HEK293 (cell line): ENCODE measurements around the gene LRRC8D.

ENCODE experiments used
- KLF8 ChIP-seq: fragments of 450-650 bp; formaldehyde crosslinking; IDR thresholded peaks from 2 replicates; pipeline ENCODE4 v1.5.1; 2016; ENCODE audit warnings: missing biosample characterization, missing genetic modification characterization
- PRDM1 ChIP-seq: fragments of 450-650 bp; formaldehyde crosslinking; IDR thresholded peaks from 2 replicates; pipeline ENCODE4; 2016; ENCODE audit warnings: missing biosample characterization, missing genetic modification characterization
- SETDB1 ChIP-seq: IDR thresholded peaks from one replicate; pipeline ENCODE4 v1.6.1; 2017; ENCODE audit warnings: mild to moderate bottlenecking, low read length, moderate library complexity, mixed read lengths; ENCODE audit not compliant: insufficient read length
- YY2 ChIP-seq: fragments of 450-650 bp; formaldehyde crosslinking; IDR thresholded peaks from 2 replicates; pipeline ENCODE4 v1.5.1; 2016; ENCODE audit warnings: missing biosample characterization, missing genetic modification characterization
- ZBTB1 ChIP-seq: fragments of 450-650 bp; formaldehyde crosslinking; IDR thresholded peaks from 2 replicates; pipeline ENCODE4 v1.5.1; 2016; ENCODE audit warnings: missing biosample characterization, missing genetic modification characterization
- ZBTB20 ChIP-seq: fragments of 450-650 bp; formaldehyde crosslinking; IDR thresholded peaks from 2 replicates; pipeline ENCODE4 v1.5.1; 2016; ENCODE audit warnings: missing biosample characterization, missing genetic modification characterization
- ZBTB8A ChIP-seq: fragments of 450-650 bp; formaldehyde crosslinking; IDR thresholded peaks from 2 replicates; pipeline ENCODE4 v1.5.1; 2016; ENCODE audit warnings: missing biosample characterization, missing genetic modification characterization
- ZFHX2 ChIP-seq: fragments of 450-650 bp; formaldehyde crosslinking; conservative IDR thresholded peaks from 2 replicates; pipeline ENCODE4 v1.5.1; 2016; ENCODE audit warnings: missing biosample characterization, missing genetic modification characterization
- ZNF18 ChIP-seq: fragments of 450-650 bp; formaldehyde crosslinking; IDR thresholded peaks from 2 replicates; pipeline ENCODE4 v1.5.1; 2016; ENCODE audit warnings: missing biosample characterization, missing genetic modification characterization
- ZNF2 ChIP-seq: fragments of 450-650 bp; formaldehyde crosslinking; IDR thresholded peaks from 2 replicates; pipeline ENCODE4 v1.5.1; 2016; ENCODE audit warnings: missing biosample characterization, missing genetic modification characterization
- ZNF214 ChIP-seq: fragments of 450-650 bp; formaldehyde crosslinking; IDR thresholded peaks from 2 replicates; pipeline ENCODE4 v1.5.1; 2017; ENCODE audit warnings: missing biosample characterization, mild to moderate bottlenecking, missing genetic modification characterization, borderline replicate concordance
- ZNF23 ChIP-seq: fragments of 450-650 bp; formaldehyde crosslinking; IDR thresholded peaks from 2 replicates; pipeline ENCODE4 v1.5.1; 2016; ENCODE audit warnings: missing biosample characterization, missing genetic modification characterization, borderline replicate concordance
- ZNF266 ChIP-seq: fragments of 450-650 bp; formaldehyde crosslinking; IDR thresholded peaks from 2 replicates; pipeline ENCODE4 v1.5.1; 2016; ENCODE audit warnings: missing biosample characterization, missing genetic modification characterization, low read depth
- ZNF335 ChIP-seq: fragments of 450-650 bp; formaldehyde crosslinking; conservative IDR thresholded peaks from 2 replicates; pipeline ENCODE4 v1.5.1; 2016; ENCODE audit warnings: missing biosample characterization, missing genetic modification characterization
- ZNF488 ChIP-seq: fragments of 450-650 bp; formaldehyde crosslinking; IDR thresholded peaks from 2 replicates; pipeline ENCODE4 v1.5.1; 2016; ENCODE audit warnings: missing biosample characterization, missing genetic modification characterization
- ZNF549 ChIP-seq: fragments of 450-650 bp; IDR thresholded peaks from 2 replicates; pipeline ENCODE4 v1.5.1; 2018; ENCODE audit warnings: missing biosample characterization, missing genetic modification characterization, mild to moderate bottlenecking, inconsistent platforms, moderate library complexity
- ZNF561 ChIP-seq: fragments of 450-650 bp; IDR thresholded peaks from 2 replicates; pipeline ENCODE4 v1.5.1; 2018; ENCODE audit warnings: missing biosample characterization, missing genetic modification characterization, borderline replicate concordance
- ZNF571 ChIP-seq: fragments of 450-650 bp; formaldehyde crosslinking; IDR thresholded peaks from 2 replicates; pipeline ENCODE4 v1.5.0; 2017; ENCODE audit warnings: missing biosample characterization, missing genetic modification characterization
- ZNF660 ChIP-seq: fragments of 450-650 bp; IDR thresholded peaks from 2 replicates; pipeline ENCODE4 v1.5.1; 2018; ENCODE audit warnings: missing biosample characterization, mild to moderate bottlenecking, missing genetic modification characterization
- ZSCAN16 ChIP-seq: fragments of 450-650 bp; formaldehyde crosslinking; IDR thresholded peaks from 2 replicates; pipeline ENCODE4 v1.5.1; 2016; ENCODE audit warnings: missing biosample characterization, missing genetic modification characterization
- ZSCAN23 ChIP-seq: fragments of 450-650 bp; formaldehyde crosslinking; IDR thresholded peaks from 2 replicates; pipeline ENCODE4 v1.5.1; 2016; ENCODE audit warnings: missing biosample characterization, missing genetic modification characterization
- ZXDB ChIP-seq: fragments of 450-650 bp; formaldehyde crosslinking; IDR thresholded peaks from 2 replicates; pipeline ENCODE4 v1.5.1; 2016; ENCODE audit warnings: missing biosample characterization, missing genetic modification characterization
- TF ChIP-seq, protein P1 (sequence below): fragments of 450-650 bp; formaldehyde crosslinking; IDR thresholded peaks from 2 replicates; pipeline ENCODE4 v1.5.1; 2016; ENCODE audit warnings: missing biosample characterization, missing genetic modification characterization
- TF ChIP-seq, protein P2 (sequence below): fragments of 450-650 bp; formaldehyde crosslinking; IDR thresholded peaks from 2 replicates; pipeline ENCODE4 v1.5.1; 2016; ENCODE audit warnings: missing biosample characterization, missing genetic modification characterization
- TF ChIP-seq, protein P3 (sequence below): fragments of 450-650 bp; formaldehyde crosslinking; IDR thresholded peaks from 2 replicates; pipeline ENCODE4 v1.5.1; 2016; ENCODE audit warnings: missing biosample characterization, missing genetic modification characterization

The LRRC8D gene

DNA sequence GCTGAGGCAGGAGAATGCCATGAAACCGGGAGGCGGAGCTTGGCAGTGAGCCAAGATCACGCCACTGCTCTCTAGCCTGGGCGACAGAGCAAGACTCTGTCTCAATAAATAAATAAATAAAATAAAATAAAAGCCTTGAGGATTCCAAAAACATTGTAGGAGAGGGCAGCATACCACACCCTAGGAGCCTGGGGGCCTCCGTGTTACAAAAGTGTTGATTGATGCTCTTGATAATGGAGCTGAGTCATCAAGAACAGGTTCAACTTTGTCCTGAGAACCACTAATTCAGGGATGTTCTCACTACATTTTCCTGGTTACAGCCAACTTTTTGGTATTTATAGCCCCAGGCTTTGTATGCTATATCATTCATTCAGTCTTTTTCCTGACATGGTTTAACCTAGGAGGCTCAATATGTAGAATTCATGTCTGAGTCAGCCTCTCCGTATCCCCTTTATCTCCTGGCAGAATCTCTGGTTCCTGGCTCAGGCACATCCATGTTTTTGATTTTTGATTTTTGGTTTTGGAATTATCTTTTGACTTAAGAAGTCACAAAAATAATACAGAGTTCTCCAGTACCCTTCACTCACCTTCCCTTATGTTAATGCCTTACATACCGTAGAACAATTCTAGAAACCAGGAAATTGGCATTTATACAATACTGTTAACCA, 69.4 kb downstream of the LRRC8D start (continued):
- TF ChIP-seq ZNF488 (tag by site-specific recombination) (no peak), YY2 (tag by site-specific recombination) (no peak), ZXDB (tag by site-specific recombination) (peak; percentile 80), ZNF660 (tag by site-specific recombination) (peak; percentile 92), ZNF561 (tag by site-specific recombination) (peak; percentile 61; the same call in 1 of the 2 replicates), ZNF2 (tag by site-specific recombination) (peak; percentile 36), ZSCAN16 (tag by site-specific recombination) (peak; percentile 54; the same call in 1 of the 2 replicates), ZBTB1 (tag by site-specific recombination) (no peak), ZNF266 (no peak), ZBTB8A (tag by site-specific recombination) (no peak), ZNF23 (no peak), ZBTB20 (tag by site-specific recombination) (peak; percentile 55), SETDB1 (no peak), ZNF214 (tag by site-specific recombination) (peak; percentile 36; the same call in 1 of the 2 replicates), PRDM1 (tag by site-specific recombination) (0 out of 2 replicates have a peak, but pooled peaks have one; percentile 5), ZNF335 (tag by site-specific recombination) (peak; percentile 64), KLF8 (peak; percentile 70), ZNF571 (no peak), ZFHX2 (tag by site-specific recombination) (0 out of 2 replicates have a peak, but pooled peaks have one; percentile 6), ZSCAN23 (tag by site-specific recombination) (peak; percentile 77), ZNF549 (tag by site-specific recombination) (0 out of 2 replicates have a peak, but pooled peaks have one; percentile 4), ZNF18 (tag by site-specific recombination) (peak; percentile 81; the same call in 1 of the 2 replicates)
- TF ChIP-seq, protein P1, sequence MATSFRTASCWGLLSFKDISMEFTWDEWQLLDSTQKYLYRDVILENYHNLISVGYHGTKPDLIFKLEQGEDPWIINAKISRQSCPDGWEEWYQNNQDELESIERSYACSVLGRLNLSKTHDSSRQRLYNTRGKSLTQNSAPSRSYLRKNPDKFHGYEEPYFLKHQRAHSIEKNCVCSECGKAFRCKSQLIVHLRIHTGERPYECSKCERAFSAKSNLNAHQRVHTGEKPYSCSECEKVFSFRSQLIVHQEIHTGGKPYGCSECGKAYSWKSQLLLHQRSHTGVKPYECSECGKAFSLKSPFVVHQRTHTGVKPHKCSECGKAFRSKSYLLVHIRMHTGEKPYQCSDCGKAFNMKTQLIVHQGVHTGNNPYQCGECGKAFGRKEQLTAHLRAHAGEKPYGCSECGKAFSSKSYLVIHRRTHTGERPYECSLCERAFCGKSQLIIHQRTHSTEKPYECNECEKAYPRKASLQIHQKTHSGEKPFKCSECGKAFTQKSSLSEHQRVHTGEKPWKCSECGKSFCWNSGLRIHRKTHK (tag by site-specific recombination): no peak
- TF ChIP-seq, protein P2, sequence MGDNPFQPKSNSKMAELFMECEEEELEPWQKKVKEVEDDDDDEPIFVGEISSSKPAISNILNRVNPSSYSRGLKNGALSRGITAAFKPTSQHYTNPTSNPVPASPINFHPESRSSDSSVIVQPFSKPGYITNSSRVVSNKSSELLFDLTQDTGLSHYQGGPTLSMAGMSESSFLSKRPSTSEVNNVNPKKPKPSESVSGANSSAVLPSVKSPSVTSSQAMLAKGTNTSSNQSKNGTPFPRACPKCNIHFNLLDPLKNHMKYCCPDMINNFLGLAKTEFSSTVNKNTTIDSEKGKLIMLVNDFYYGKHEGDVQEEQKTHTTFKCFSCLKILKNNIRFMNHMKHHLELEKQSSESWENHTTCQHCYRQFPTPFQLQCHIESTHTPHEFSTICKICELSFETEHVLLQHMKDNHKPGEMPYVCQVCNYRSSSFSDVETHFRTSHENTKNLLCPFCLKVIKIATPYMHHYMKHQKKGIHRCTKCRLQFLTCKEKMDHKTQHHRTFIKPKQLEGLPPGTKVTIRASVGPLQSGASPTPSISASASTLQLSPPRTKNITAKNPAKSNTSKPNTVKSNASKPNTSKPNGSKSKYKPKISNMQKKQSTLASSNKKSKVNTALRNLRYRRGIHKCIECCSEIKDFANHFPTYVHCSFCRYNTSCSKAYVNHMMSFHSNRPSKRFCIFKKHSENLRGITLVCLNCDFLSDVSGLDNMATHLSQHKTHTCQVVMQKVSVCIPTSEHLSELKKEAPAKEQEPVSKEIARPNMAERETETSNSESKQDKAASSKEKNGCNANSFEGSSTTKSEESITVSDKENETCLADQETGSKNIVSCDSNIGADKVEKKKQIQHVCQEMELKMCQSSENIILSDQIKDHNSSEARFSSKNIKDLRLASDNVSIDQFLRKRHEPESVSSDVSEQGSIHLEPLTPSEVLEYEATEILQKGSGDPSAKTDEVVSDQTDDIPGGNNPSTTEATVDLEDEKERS (tag by site-specific recombination): no peak
- TF ChIP-seq, protein P3, sequence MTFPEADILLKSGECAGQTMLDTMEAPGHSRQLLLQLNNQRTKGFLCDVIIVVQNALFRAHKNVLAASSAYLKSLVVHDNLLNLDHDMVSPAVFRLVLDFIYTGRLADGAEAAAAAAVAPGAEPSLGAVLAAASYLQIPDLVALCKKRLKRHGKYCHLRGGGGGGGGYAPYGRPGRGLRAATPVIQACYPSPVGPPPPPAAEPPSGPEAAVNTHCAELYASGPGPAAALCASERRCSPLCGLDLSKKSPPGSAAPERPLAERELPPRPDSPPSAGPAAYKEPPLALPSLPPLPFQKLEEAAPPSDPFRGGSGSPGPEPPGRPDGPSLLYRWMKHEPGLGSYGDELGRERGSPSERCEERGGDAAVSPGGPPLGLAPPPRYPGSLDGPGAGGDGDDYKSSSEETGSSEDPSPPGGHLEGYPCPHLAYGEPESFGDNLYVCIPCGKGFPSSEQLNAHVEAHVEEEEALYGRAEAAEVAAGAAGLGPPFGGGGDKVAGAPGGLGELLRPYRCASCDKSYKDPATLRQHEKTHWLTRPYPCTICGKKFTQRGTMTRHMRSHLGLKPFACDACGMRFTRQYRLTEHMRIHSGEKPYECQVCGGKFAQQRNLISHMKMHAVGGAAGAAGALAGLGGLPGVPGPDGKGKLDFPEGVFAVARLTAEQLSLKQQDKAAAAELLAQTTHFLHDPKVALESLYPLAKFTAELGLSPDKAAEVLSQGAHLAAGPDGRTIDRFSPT: peak; percentile 81
